ENCODE results near the gene CNOT6.

- TF ChIP-seq CTCF (IDR thresholded peaks at IDR 0.05) (no peak), POLR2A (IDR thresholded peaks at IDR 0.05) (no peak)
Measured at GRCh38 chr5:180557217-180557809, 63.1 kb downstream of the CNOT6 start.

All from heart left ventricle (tissue), 13 donors.